Activated T-cell treated with anti-CD3 and anti-CD28 coated beads, Interleukin-2, amount 50 U/mL, for 1 hour (primary cell): Measurements from ENCODE around the gene B4GALT2.
A peak's percentile ranks its signal among the peaks of the same experiment; 100 is the strongest.

Experiments
- DNase-seq: peaks from one replicate; pipeline ENCODE4 v3.0.0-alpha.2; 2020

B4GALT2 gene

DNA sequence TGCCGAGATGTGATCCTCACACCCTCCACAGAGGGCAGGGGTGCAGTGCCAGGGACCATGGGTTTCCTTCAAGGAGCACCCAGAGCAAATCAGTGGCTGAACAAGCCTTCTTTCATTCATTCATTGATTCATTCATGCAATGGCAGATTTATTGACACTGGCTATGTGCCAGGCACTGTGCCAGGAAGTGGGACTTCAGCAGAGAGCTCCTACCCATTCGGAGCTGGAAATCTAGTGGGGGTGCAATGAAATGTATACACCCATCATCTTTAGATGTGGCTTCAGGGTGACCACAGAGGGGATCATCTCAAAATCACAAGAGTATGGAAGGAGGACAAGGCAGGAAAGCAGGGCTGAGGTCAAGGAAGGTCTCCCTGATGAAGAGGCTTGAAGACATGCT is 33.4 kb downstream of the B4GALT2 start:
- no peak for DNase-seq

- no peak for DNase-seq
Measured at GRCh38 chr1:44012941-44013609, 34.1 kb downstream of the B4GALT2 start.

- DNase-seq = no peak
Measured at GRCh38 chr1:44013949-44014348, 34.9 kb downstream of the B4GALT2 start.

GRCh38 chr1:44014365-44015104 is 35.5 kb downstream of the B4GALT2 start:
- DNase-seq = no peak

DNA sequence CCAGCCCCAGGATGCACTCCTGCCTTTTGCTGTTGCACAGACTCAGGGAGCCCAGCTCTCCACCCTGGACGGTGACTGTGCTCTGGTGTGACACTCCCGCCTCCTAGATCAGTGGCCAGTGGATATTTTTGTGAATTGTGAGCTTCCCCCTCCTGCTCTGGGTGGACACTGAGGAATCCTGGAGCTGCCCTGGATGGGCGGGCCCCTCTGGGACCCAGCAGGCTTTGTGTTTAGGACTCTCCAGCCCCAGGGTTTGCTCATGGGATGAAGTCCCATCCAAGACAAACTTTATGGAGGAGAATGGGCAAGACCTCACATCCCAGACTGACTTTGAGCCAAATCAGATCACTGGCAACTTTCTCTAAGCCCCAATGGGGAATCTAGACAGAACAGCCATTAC is 36.2 kb downstream of the B4GALT2 start:
- no peak for DNase-seq

GRCh38 chr1:44016041-44016889 is 37.3 kb downstream of the B4GALT2 start:
- DNase-seq = no peak

GRCh38 chr1:44016890-44017400 is 37.9 kb downstream of the B4GALT2 start:
- no peak for DNase-seq

- no peak for DNase-seq
Measured at GRCh38 chr1:44019466-44019948, 40.5 kb downstream of the B4GALT2 start.

DNA sequence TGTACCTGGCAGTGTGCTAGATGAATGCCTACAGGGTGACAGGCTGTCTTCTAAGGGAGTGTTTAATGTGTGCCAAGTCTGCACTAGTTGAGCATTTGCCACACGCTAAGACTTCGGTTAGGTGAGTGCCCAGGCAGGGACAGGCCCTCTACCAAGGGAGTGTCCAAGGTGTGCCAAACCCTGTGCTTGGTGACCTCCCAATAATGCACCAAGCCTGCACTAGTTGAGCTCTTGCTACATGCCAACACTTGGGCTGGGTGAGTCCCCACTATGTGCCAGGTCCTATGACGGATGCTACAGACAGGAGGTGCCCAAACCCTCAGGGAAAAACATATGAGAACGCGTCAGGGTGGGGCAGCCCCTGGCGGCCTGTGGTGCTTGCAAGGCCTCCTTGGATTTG is 41.5 kb downstream of the B4GALT2 start:
- no peak for DNase-seq

- DNase-seq = no peak
Measured at GRCh38 chr1:44021156-44021555, 42.1 kb downstream of the B4GALT2 start.

GRCh38 chr1:44021581-44022321 is 42.7 kb downstream of the B4GALT2 start:
- DNase-seq = no peak

GRCh38 chr1:44024031-44024902 is 45.3 kb downstream of the B4GALT2 start:
- DNase-seq = no peak

DNA sequence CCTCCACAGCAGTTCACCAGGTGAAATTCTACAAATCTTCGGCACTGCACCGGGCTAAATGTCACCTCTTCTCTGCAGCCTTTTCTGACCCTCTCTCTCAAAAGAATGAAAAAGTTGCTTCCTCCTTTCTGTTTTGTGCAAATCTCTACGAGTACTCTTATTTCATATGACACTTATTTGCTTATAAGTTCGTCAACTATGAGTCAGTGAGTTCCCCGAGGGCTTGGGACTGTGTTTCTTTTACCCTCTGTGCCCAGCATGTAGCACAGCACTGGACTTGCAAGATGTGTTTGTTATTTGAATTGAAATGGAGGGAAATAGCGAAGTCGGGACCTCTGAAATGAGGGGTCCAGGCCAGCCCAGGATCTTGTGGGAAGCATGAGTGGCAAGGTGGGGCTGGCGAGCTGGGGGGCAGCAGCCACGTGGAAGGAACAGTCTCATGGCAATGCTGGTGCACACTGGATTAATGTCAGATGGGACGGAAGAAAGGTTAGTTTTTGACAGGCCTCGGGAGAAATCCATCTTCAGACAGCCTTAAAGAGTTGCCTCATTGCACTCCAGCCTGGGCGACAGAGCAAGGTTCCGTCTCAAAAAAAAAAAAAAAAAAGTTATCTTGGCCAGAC is 46.0 kb downstream of the B4GALT2 start:
- no peak for DNase-seq

- no peak for DNase-seq
Measured at GRCh38 chr1:44025816-44026215, 46.8 kb downstream of the B4GALT2 start.

DNA sequence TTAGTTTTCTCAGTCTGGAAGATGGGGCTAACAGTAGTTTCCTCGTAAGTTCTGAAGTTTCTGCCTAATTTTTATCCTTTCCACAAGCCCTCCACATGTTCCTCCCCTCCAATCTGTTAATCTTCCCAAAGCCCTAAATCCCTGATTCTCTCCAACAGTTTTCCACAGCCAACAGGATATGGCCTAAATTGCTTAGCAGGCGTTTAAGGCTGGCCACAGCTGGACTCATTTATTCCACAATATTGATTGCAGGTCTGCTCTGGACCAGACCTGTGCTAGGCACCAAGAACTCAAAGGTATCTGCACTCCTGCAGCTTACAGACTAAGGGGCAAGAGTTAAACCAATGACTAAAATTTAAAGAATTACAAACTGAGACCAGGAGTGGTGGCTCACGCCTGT is 48.3 kb downstream of the B4GALT2 start:
- DNase-seq = no peak

GRCh38 chr1:44029260-44029910 is 50.4 kb downstream of the B4GALT2 start:
- no peak for DNase-seq

- DNase-seq = peak; percentile 88
Measured at GRCh38 chr1:44029911-44030604, 51.0 kb downstream of the B4GALT2 start.

- DNase-seq = peak; percentile 56
Measured at GRCh38 chr1:44030605-44031251, 51.7 kb downstream of the B4GALT2 start.
